DND-41 (cell line): ENCODE measurements around the gene RTN4RL2.

Experiments used
- CTCF ChIP-seq: IDR thresholded peaks from 2 replicates; pipeline ENCODE4 v1.5.1; 2012; ENCODE audit warnings: borderline replicate concordance, low read length, moderate library complexity, mild to moderate bottlenecking; ENCODE audit not compliant: poor library complexity, severe bottlenecking; ENCODE audit errors: extremely low read depth
- EZH2 ChIP-seq: IDR thresholded peaks from 3 replicates; pipeline ENCODE4 v1.6.1; 2012; ENCODE audit warnings: borderline replicate concordance, low read depth, mild to moderate bottlenecking, moderate library complexity, low read length, inconsistent platforms; ENCODE audit not compliant: severe bottlenecking

- no peak for TF ChIP-seq CTCF
- TF ChIP-seq EZH2 = no peak
Observed at GRCh38 chr11:57421805-57422204, 38.5 kb upstream of the RTN4RL2 start.
